ENCODE measurements around the gene DESI2. TPM values are rescaled to one million over a fixed set of nuclear protein-coding genes. Genes with fewer than 3 reads are reported as not detected.
A peak's percentile ranks its signal among the peaks of the same experiment; 100 is the strongest.

Gene DESI2
- total and polyA plus RNA-seq, 2 experiments from 2014 or later: 31.5 to 48.2 TPM

- H3K27ac ChIP-seq: peak overlapping the region; percentile 89
Measured at GRCh38 chr1:244654108-244655038, 1.4 kb downstream of the DESI2 start.

DNA sequence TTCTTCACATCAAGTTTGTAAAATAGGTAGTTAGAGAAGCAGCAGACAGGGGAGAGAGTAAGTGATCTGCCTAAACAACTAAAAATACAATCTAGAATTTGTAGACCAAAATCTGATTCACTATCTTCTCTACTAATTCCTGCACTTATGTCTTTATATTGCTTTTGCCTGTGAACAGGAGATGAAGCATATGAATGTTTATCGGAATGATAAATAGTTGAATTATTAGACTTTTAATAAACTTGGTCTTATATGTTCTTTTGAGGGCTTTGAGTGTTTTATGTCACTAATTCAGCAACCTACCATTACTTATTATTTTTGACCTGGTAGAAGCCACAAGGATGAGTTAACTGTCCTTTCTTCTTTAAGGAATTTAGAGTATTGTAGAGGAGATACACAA is 2.3 kb downstream of the DESI2 start:
- Histone ChIP-seq H3K79me2 (peaks cover 65% of the 10 kb centered on the region), H3K27me3 (no peaks in the 10 kb centered on the region), H3K9me2 (replicated peaks; ENCODE audit: insufficient read depth) (no peaks in the 10 kb centered on the region), H3K4me3 (peak overlapping the region; percentile 92), H3K36me3 (replicated peaks; ENCODE audit: insufficient read depth, low read depth) (no peaks in the 10 kb centered on the region), H3K4me2 (peak overlapping the region; percentile 85), H3K9me3 (ENCODE audit: low read depth) (no peaks in the 10 kb centered on the region), H4K20me1 (ENCODE audit: insufficient read depth, poor library complexity, severe bottlenecking) (peaks cover 18% of the 10 kb centered on the region), H3K27ac (peak overlapping the region; percentile 14), H3K4me1 (ENCODE audit: insufficient read depth) (peaks cover 21% of the 10 kb centered on the region), H2AFZ (no peak overlapping the region)
- 97% methylated on average over 1 of the region's 1 CpG for WGBS (ENCODE audit: low lambda C conversion rate, missing lambda C conversion rate)
- no peak for TF ChIP-seq EZH2 (IDR thresholded peaks at IDR 0.05; ENCODE audit: borderline replicate concordance)
- TF ChIP-seq, protein P1, sequence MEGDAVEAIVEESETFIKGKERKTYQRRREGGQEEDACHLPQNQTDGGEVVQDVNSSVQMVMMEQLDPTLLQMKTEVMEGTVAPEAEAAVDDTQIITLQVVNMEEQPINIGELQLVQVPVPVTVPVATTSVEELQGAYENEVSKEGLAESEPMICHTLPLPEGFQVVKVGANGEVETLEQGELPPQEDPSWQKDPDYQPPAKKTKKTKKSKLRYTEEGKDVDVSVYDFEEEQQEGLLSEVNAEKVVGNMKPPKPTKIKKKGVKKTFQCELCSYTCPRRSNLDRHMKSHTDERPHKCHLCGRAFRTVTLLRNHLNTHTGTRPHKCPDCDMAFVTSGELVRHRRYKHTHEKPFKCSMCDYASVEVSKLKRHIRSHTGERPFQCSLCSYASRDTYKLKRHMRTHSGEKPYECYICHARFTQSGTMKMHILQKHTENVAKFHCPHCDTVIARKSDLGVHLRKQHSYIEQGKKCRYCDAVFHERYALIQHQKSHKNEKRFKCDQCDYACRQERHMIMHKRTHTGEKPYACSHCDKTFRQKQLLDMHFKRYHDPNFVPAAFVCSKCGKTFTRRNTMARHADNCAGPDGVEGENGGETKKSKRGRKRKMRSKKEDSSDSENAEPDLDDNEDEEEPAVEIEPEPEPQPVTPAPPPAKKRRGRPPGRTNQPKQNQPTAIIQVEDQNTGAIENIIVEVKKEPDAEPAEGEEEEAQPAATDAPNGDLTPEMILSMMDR (IDR thresholded peaks at IDR 0.05; ENCODE audit: poor library complexity): no peak
- TF ChIP-seq EZH2phosphoT487 (IDR thresholded peaks at IDR 0.05; ENCODE audit: low read depth, severe bottlenecking, unreplicated experiment): no peak
- no peak for DNase-seq (ENCODE audit: low spot score)

More at GRCh38 chr1:244654108-244655038, 1.4 kb downstream of the DESI2 start:
- Histone ChIP-seq H3K4me1 (ENCODE audit: insufficient read depth) (peaks cover 21% of the 10 kb centered on the region), H3K79me2 (peaks cover 57% of the 10 kb centered on the region), H3K9me2 (replicated peaks; ENCODE audit: insufficient read depth) (no peaks in the 10 kb centered on the region), H3K9me3 (ENCODE audit: low read depth) (no peaks in the 10 kb centered on the region), H3K4me2 (peak overlapping the region; percentile 85), H3K27me3 (no peaks in the 10 kb centered on the region), H3K36me3 (replicated peaks; ENCODE audit: insufficient read depth, low read depth) (no peaks in the 10 kb centered on the region), H3K4me3 (peak overlapping the region; percentile 92), H4K20me1 (ENCODE audit: insufficient read depth, poor library complexity, severe bottlenecking) (peaks cover 18% of the 10 kb centered on the region), H2AFZ (peak overlapping the region; percentile 40)
- WGBS (ENCODE audit: low lambda C conversion rate, missing lambda C conversion rate): 19% methylated on average over 8 of the region's 8 CpGs
- DNase-seq (ENCODE audit: low spot score): no peak
- TF ChIP-seq, protein P1 (IDR thresholded peaks at IDR 0.05; ENCODE audit: poor library complexity): no peak
- TF ChIP-seq EZH2phosphoT487 (IDR thresholded peaks at IDR 0.05; ENCODE audit: low read depth, severe bottlenecking, unreplicated experiment): no peak
- TF ChIP-seq EZH2 (IDR thresholded peaks at IDR 0.05; ENCODE audit: borderline replicate concordance): no peak

GRCh38 chr1:244657421-244657820 is 4.5 kb downstream of the DESI2 start:
- H3K79me2 ChIP-seq: peaks cover 84% of the 10 kb centered on the region

More at GRCh38 chr1:244657421-244657820, 4.5 kb downstream of the DESI2 start:
- Histone ChIP-seq H3K9me2 (replicated peaks; ENCODE audit: insufficient read depth) (no peaks in the 10 kb centered on the region), H3K4me2 (no peak overlapping the region), H3K4me1 (ENCODE audit: insufficient read depth) (peaks cover 21% of the 10 kb centered on the region), H3K9me3 (ENCODE audit: low read depth) (no peaks in the 10 kb centered on the region), H4K20me1 (ENCODE audit: insufficient read depth, poor library complexity, severe bottlenecking) (peaks cover 18% of the 10 kb centered on the region), H2AFZ (no peak overlapping the region), H3K4me3 (no peak overlapping the region), H3K36me3 (replicated peaks; ENCODE audit: insufficient read depth, low read depth) (no peaks in the 10 kb centered on the region), H3K27me3 (no peaks in the 10 kb centered on the region), H3K27ac (no peak overlapping the region)
- DNase-seq (ENCODE audit: low spot score): no peak
- TF ChIP-seq EZH2 (IDR thresholded peaks at IDR 0.05; ENCODE audit: borderline replicate concordance): no peak
- TF ChIP-seq, protein P1 (IDR thresholded peaks at IDR 0.05; ENCODE audit: poor library complexity): no peak
- no peak for TF ChIP-seq EZH2phosphoT487 (IDR thresholded peaks at IDR 0.05; ENCODE audit: low read depth, severe bottlenecking, unreplicated experiment)
- 89% methylated on average over 3 of the region's 3 CpGs for WGBS (ENCODE audit: low lambda C conversion rate, missing lambda C conversion rate)

All from hepatocyte (in vitro differentiated cells).